HCEC 1CT (cell line): Measurements from ENCODE around the gene CIDEC.
A peak's percentile ranks its signal among the peaks of the same experiment; 100 is the strongest.
"Not testable (repeated sequence)": the region's sequence is repeated elsewhere in the genome, so short reads cannot be mapped to it uniquely, and the experiment has no call there.

Source experiments
- DNase-seq: peaks from one replicate; pipeline ENCODE4 v3.0.0-alpha.2; 2017

The CIDEC gene

GRCh38 chr3:9901967-9902366, 21.9 kb upstream of the CIDEC start:
- DNase-seq = no peak

GRCh38 chr3:9900965-9901415, 20.9 kb upstream of the CIDEC start:
- DNase-seq = not testable (repeated sequence)

GRCh38 chr3:9899289-9899791, 19.3 kb upstream of the CIDEC start:
- DNase-seq = no peak

- no peak for DNase-seq
These were observed 18.6 kb upstream of the CIDEC start for GRCh38 chr3:9898467-9899241.

GRCh38 chr3:9897408-9898372, 17.6 kb upstream of the CIDEC start:
- DNase-seq = peak; percentile 61

- DNase-seq = peak; percentile 54
These were observed 16.8 kb upstream of the CIDEC start for GRCh38 chr3:9896755-9897407.

GRCh38 chr3:9895715-9896114, 15.7 kb upstream of the CIDEC start:
- not testable (repeated sequence) for DNase-seq

GRCh38 chr3:9893739-9894138, 13.7 kb upstream of the CIDEC start:
- no peak for DNase-seq

GRCh38 chr3:9891072-9891622, 11.1 kb upstream of the CIDEC start:
- DNase-seq = no peak

- peak; percentile 82 for DNase-seq
These were observed 10.4 kb upstream of the CIDEC start, which contains the start of gene JAGN1 for GRCh38 chr3:9890249-9891071. Gene JAGN1, plus strand, starts transcription at chr3:9890610. Its CDS starts 113 bp downstream, at chr3:9890723.

GRCh38 chr3:9889405-9889804, 9.4 kb upstream of the CIDEC start:
- DNase-seq = no peak

GRCh38 chr3:9888540-9888939, 8.5 kb upstream of the CIDEC start:
- DNase-seq = no peak

- no peak for DNase-seq
These were observed 7.4 kb upstream of the CIDEC start for GRCh38 chr3:9887480-9887879.

- DNase-seq = no peak
These were observed 6.3 kb upstream of the CIDEC start for GRCh38 chr3:9886328-9886727.

- DNase-seq = peak; percentile 88
These were observed 4.6 kb upstream of the CIDEC start for GRCh38 chr3:9884555-9885165.

GRCh38 chr3:9883706-9884554, 3.9 kb upstream of the CIDEC start:
- DNase-seq = no peak

GRCh38 chr3:9881441-9881840, 1.4 kb upstream of the CIDEC start:
- no peak for DNase-seq

- DNase-seq = no peak
These were observed 1.4 kb downstream of the CIDEC start for GRCh38 chr3:9878700-9879099.

- no peak for DNase-seq
These were observed 3.1 kb downstream of the CIDEC start for GRCh38 chr3:9876991-9877390.

- not testable (repeated sequence) for DNase-seq
These were observed 3.8 kb downstream of the CIDEC start for GRCh38 chr3:9876255-9876654.
